Measurements from ENCODE around the gene CYP24A1.

CYP24A1 gene

GRCh38 chr20:54209216-54209813 lies 35.5 kb upstream of the CYP24A1 start:
- H3K9ac ChIP-seq (ENCODE audit: low read length): peak overlapping the region; percentile 77
- H3K4me3 ChIP-seq (ENCODE audit: low read depth, low read length, poor library complexity, severe bottlenecking): peak overlapping the region; percentile 94
- H2AFZ ChIP-seq (ENCODE audit: low read length): no peak overlapping the region
- no peaks in the 10 kb centered on the region for H3K9me2 ChIP-seq (ENCODE audit: low read depth, low read length)
- H3K27me3 ChIP-seq (ENCODE audit: insufficient read depth, low read length): no peaks in the 10 kb centered on the region
- no peaks in the 10 kb centered on the region for H4K20me1 ChIP-seq (ENCODE audit: insufficient read depth, low read length)
- no peak overlapping the region for H3K27ac ChIP-seq (ENCODE audit: low read depth, low read length, poor library complexity, severe bottlenecking)
- no peak for TF ChIP-seq EZH2 (IDR thresholded peaks at IDR 0.05; ENCODE audit: borderline replicate concordance, low read length)
- TF ChIP-seq CTCF (IDR thresholded peaks at IDR 0.05; ENCODE audit: low read length): no peak
- H3K4me1 ChIP-seq (ENCODE audit: insufficient read depth, low read length, severe bottlenecking): peaks cover 16% of the 10 kb centered on the region
- H3K9me3 ChIP-seq (ENCODE audit: low read length): no peaks in the 10 kb centered on the region
- H3K4me2 ChIP-seq (ENCODE audit: low read length): peak overlapping the region; percentile 96
- no peaks in the 10 kb centered on the region for H3F3A ChIP-seq (ENCODE audit: insufficient read depth, low read length)
- H3K79me2 ChIP-seq (ENCODE audit: insufficient read depth, low read length): peaks cover 19% of the 10 kb centered on the region
- no peaks in the 10 kb centered on the region for H3K36me3 ChIP-seq (ENCODE audit: insufficient read depth, low read length)

GRCh38 chr20:54208548-54209176 lies 34.9 kb upstream of the CYP24A1 start:
- no peaks in the 10 kb centered on the region for H3K9me3 ChIP-seq (ENCODE audit: low read length)
- no peaks in the 10 kb centered on the region for H3K27me3 ChIP-seq (ENCODE audit: insufficient read depth, low read length)
- H3K79me2 ChIP-seq (ENCODE audit: insufficient read depth, low read length): peaks cover 19% of the 10 kb centered on the region
- no peaks in the 10 kb centered on the region for H3K9me2 ChIP-seq (ENCODE audit: low read depth, low read length)
- H3K27ac ChIP-seq (ENCODE audit: low read depth, low read length, poor library complexity, severe bottlenecking): no peak overlapping the region
- H3K4me1 ChIP-seq (ENCODE audit: insufficient read depth, low read length, severe bottlenecking): peaks cover 16% of the 10 kb centered on the region
- no peaks in the 10 kb centered on the region for H3F3A ChIP-seq (ENCODE audit: insufficient read depth, low read length)
- no peaks in the 10 kb centered on the region for H3K36me3 ChIP-seq (ENCODE audit: insufficient read depth, low read length)
- no peak overlapping the region for H2AFZ ChIP-seq (ENCODE audit: low read length)
- peak overlapping the region; percentile 96 for H3K4me2 ChIP-seq (ENCODE audit: low read length)
- no peaks in the 10 kb centered on the region for H4K20me1 ChIP-seq (ENCODE audit: insufficient read depth, low read length)
- TF ChIP-seq CTCF (IDR thresholded peaks at IDR 0.05; ENCODE audit: low read length) (no peak), EZH2 (IDR thresholded peaks at IDR 0.05; ENCODE audit: borderline replicate concordance, low read length) (no peak)
- H3K4me3 ChIP-seq (ENCODE audit: low read depth, low read length, poor library complexity, severe bottlenecking): peak overlapping the region; percentile 94
- H3K9ac ChIP-seq (ENCODE audit: low read length): peak overlapping the region; percentile 77

- Histone ChIP-seq H3K36me3 (ENCODE audit: insufficient read depth, low read length) (no peaks in the 10 kb centered on the region), H3K9ac (ENCODE audit: low read length) (peak within 1 kb of the TSS; percentile 77), H3K9me2 (ENCODE audit: low read depth, low read length) (no peaks in the 10 kb centered on the region), H4K20me1 (ENCODE audit: insufficient read depth, low read length) (no peaks in the 10 kb centered on the region), H3F3A (ENCODE audit: insufficient read depth, low read length) (no peaks in the 10 kb centered on the region), H3K27me3 (ENCODE audit: insufficient read depth, low read length) (no peaks in the 10 kb centered on the region), H2AFZ (ENCODE audit: low read length) (peak within 1 kb of the TSS; percentile 33; the same call in 1 of the 2 replicates), H3K4me2 (ENCODE audit: low read length) (peak within 1 kb of the TSS; percentile 96), H3K27ac (ENCODE audit: low read depth, low read length, poor library complexity, severe bottlenecking) (peak within 1 kb of the TSS; percentile 56), H3K9me3 (ENCODE audit: low read length) (no peaks in the 10 kb centered on the region), H3K4me1 (ENCODE audit: insufficient read depth, low read length, severe bottlenecking) (peaks cover 16% of the 10 kb centered on the region), H3K4me3 (ENCODE audit: low read depth, low read length, poor library complexity, severe bottlenecking) (peak within 1 kb of the TSS; percentile 94), H3K79me2 (ENCODE audit: insufficient read depth, low read length) (peaks cover 19% of the 10 kb centered on the region)
- TF ChIP-seq EZH2 (IDR thresholded peaks at IDR 0.05; ENCODE audit: borderline replicate concordance, low read length) (no peak), CTCF (IDR thresholded peaks at IDR 0.05; ENCODE audit: low read length) (peak; percentile 86)
Observed at GRCh38 chr20:54207743-54208547, 34.2 kb upstream of the CYP24A1 start, which contains the start of gene PFDN4. PFDN4 (plus strand) TSS chr20:54208087; CDS start chr20:54208101, 14 bp downstream.
